Right ventricle myocardium inferior (tissue), 1 donor: Measurements from ENCODE around the gene TSPAN11. TPM values are rescaled to one million over a fixed set of nuclear protein-coding genes. Genes with fewer than 3 reads are reported as not detected.

Experiments used
- ATAC-seq: fragments of 200-7000 bp; cut with Tn5 transposase; one replicate; pipeline ENCODE4 v1.9.1; 2020; ENCODE audit warnings: mild to moderate bottlenecking, moderate library complexity
- DNase-seq: peaks from one replicate; pipeline ENCODE4 v3.0.0; 2021; ENCODE audit errors: missing footprints
- intact Hi-C: fragments of 100-400 bp; cut with DNase I; formaldehyde crosslinking; loops from one replicate; pipeline ENCODE4 v1.11.0; 2022
- total RNA-seq: library from RNA; stranded (reverse); fragmentation: NEBNext Ultra II Directional; extraction: Animal tissue kit (Norgen Biotek cat#: 25700); gene quantifications from one replicate; pipeline ENCODE4 v1.2.1, GENCODE V29; 2021
- donor health status: DM: no; HTN: yes; CAD: no; lungs with severe emphysema.

TSPAN11 gene
- total RNA-seq, 1 donor from 2014 or later, result 1.5 TPM

DNA sequence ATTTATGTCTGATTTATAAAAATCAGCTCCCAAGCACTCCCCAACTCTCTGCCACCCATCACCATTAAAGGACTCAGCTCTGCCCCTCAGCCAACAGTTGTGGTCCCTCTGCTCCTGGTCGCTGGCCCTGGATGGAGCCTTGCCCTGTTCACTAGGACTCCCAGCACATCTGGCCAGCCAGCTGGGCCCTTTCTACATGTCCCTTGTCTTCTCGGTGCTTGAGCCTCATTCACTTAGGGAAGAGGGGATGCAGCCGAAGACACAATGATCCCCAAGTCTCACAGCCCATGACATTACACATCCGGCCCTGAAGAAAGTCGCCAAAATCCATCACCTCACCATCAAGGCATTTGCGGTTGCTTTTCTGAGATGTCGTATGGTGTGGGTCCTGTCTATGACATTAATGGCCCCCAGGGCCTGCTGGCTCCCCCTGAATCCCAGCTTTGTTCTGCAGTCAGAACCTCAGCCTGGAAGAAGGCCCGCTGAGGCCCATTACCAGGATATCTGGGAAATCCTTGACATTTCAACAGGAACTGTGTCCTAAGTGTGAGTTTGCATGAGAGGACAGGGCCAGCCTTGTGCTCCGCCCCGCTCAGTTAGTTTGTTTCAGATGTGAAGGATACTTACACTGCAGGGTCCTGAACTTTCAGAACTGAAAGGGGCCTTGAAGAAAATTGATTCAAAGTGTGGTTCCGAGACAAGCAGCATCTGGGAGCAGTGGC lies 19.1 kb downstream of the TSPAN11 start:
- intact Hi-C loops, result no loop called here
- DNase-seq (no peak), ATAC-seq (peak; percentile 23)

DNA sequence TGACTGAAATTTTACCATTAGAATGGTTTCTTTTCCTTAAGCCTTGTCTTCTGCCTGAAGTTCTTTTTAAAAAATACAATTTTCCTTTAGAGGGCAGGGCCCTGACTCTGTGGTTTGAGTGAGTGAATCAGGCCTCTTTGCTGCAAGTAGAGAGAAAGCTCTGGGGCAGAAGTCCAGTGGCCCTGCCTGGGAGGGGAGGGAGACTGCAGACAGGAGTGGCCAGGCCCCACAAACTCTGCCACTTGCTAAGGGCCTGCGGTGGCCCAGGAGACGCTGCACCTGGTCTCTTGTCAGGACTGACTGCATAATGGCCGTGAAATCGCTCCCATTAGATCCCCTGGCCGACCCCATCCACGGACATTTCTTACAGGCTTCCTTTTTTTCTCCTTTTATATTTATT lies 25.5 kb downstream of the TSPAN11 start:
- ATAC-seq (no peak), DNase-seq (no peak)
- intact Hi-C loops, result no loop called here

DNA sequence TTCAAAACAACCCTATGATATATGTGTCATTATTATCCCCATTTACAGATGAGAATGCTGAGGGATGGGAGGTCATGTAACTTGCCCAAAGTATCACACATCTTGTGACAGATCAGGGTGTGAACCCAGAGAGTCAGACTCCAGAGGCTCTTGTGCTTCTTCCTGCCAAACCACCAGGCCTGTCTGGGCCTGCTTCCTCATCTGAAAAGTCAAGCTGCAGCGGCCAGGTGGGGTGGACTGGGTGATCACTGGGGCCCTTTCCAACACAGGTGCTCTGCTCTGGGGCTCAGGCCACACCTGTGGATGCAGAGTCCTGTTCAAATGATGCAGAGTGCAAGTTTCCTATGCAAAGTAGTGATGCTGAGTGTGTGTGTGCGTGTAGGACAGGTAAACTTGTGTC lies 26.7 kb downstream of the TSPAN11 start:
- no peak for DNase-seq
- intact Hi-C loops, result no loop called here
- no peak for ATAC-seq

DNA sequence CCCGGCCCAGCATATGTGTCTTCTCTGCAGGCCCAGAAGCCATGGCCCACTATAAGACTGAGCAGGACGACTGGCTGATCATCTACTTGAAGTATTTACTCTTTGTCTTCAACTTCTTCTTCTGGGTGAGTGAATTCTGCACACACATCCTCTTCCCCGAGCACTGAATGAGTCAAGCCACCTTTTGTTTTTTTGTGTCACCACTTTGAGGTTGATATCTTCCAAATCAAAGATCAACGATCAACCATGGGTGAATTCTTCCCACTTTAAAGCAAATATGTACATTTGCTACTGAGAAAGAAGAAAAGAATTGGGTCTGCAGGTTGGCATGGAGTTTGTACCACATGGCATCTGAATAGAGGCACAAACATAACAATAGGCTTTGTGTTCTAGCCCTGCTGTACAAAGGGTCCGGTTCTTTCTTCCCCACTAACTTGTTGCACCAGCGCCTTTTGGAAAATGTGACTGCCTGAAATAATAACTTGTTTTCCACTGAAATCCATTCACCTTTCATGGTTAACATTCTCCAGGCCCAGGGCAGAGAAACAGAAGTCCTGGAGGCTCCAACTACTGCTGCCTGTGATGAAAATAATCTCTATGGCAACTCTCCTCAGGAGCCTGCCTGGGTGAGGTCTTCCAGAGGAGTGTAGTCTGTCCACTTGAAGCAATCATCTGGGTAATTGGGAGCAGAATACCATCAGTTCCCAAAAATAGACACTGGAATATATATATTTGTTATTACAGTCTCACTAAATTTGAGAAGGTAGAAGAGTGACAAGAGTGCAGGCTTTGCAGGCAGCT lies 27.6 kb downstream of the TSPAN11 start:
- peak; percentile 85 for ATAC-seq

DNA sequence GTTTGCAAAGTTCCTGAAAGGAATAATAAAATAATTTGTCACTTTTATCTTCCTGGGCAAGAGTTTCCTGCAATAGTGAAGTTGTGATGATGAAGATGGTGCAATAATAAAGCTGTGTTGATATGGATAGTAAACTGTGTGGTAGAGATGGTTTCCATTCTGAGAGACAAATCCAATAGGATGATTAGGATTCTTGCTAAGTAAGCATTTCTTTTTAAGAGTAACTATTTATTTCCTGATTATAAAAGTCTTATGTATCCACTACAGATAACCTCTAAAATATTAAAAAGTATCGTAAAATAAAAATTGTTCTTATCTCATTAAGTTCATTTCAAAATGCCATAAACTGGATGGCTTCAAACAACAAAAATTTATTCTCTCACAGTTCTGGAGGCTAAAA lies 28.7 kb downstream of the TSPAN11 start:
- no peak for ATAC-seq
- intact Hi-C loops, result no loop called here
- DNase-seq, result no peak

More for the DNA sequence above, 27.6 kb downstream of the TSPAN11 start:
- DNase-seq, result no peak
- intact Hi-C loops, result no loop called here

DNA sequence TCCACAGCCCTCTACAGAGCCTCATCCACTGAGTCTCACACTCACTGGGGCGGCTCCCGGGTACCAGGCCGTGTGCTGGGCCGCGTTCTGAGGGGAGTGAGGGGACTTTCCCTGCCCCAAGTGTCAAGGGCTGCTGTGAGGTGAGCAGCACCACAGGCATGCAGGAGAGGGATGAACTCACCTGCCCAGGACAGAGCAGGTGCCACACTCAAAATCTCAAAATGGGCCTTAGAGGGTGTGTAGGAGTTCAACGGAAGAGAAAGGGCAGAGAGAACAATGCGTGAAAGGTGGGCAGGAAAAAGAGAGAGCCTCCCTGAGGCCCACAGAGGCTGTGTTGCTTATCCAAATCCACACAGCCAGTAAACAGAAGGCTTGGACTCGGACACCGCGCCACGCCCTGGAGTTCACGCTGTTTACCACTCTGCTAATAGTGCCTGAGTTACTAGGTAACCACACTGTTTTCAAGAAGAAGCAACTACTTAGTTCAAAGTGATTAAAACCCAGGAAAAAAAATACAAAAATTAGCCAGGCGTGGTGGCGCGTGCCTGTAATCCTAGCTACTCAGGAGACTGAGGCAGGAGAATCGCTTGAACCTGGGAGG lies 32.7 kb downstream of the TSPAN11 start:
- intact Hi-C loops, result no loop called here
- DNase-seq (no peak), ATAC-seq (no peak)

DNA sequence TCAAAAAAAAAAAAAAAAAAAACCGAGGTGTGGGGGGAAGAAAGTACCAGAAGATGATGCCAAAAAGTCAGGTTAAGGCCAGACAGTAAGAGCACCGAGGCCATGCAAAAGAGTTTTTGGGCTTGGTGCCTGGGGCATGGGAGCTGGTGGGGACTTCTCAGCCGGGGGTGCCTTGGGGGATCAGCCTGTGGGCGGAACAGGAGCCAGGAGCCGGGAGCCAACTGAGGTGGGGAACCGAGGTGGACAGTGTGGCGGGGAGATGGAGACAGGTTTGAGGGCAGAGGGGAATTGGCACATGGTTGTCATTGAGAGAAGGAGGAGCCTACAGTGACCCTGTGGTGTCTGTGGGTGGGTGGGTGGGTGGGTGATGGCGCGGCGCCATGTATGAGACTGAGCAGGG lies 33.2 kb downstream of the TSPAN11 start:
- no peak for ATAC-seq
- DNase-seq, result no peak
- intact Hi-C loops, result no loop called here

DNA sequence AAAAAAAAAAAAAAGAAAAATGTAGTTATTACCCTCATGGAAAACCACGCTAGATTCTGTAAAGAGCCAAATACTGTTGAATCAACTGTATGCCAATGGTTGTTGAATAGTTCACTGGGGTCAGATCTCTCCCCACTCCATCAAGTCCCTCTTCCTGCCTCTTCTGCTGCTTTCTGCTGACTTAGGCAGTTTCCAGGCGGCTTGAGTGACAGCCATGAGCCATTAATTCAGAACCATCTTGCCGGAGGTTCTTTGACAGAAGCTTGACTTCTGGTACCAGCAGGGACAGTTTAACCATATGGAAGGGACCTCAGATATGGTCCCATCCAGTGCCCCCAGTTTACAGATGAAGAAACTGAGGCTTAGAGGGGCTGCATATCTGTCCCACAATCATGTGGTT lies 34.5 kb downstream of the TSPAN11 start:
- intact Hi-C loops, result no loop called here
- ATAC-seq (no peak), DNase-seq (no peak)

DNA sequence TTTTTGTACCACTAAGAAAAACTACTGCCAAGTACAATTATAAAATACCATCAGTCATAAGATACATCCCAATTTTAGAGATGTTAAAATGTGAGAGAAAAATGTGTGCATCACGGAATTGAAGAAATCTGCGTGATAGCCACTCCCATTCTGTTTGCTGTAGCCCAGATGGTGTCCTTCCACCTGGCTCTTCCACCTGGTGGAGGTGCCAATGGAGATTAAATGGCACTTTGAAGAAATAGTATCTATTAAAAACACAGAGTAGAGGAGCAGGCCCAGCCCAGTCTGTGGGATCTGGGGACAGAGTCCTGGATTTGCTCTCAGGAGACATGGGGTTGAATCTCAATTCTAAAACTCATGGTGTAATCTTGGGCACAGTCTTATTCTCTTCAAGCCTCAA lies 35.5 kb downstream of the TSPAN11 start:
- DNase-seq (no peak), ATAC-seq (no peak)
- intact Hi-C loops, result no loop called here

DNA sequence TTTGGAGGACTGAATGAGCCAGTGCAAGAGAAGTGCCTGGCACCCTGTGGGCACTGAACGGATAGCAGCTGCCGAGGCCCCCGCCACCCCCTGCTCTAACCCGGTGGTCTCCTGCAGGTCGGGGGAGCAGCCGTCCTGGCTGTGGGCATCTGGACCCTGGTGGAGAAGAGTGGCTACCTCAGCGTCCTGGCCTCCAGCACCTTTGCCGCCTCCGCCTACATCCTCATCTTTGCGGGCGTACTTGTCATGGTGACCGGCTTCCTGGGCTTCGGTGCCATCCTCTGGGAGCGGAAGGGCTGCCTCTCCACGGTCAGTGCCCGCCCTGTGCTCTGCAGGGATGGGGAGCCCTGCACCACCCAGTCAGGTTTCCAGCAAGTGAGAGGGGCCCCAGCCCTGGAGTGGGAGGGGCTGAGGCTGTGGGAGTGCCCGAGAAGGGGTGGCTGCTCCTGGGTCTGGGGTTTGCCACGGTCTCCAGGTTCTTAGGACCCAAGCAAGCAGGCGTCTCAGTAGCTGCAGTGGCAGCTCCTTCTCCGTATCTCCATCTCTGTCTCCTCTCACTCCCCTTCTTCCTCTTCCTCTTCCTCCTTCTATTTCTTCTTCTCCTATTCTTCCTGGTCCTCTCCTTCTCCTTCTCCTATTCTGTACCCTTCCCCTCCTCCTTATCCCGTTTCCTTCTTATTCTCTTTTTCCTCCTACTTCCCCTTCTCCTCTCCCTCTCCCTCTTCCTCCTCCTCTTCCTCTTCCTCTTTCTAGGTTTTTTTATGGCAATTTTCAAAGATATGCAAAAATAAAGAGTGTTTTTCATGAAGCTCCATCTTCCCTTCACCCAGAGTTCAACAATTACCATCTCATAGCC lies 37.4 kb downstream of the TSPAN11 start:
- intact Hi-C loops, result no loop called here
- ATAC-seq (no peak), DNase-seq (no peak)

DNA sequence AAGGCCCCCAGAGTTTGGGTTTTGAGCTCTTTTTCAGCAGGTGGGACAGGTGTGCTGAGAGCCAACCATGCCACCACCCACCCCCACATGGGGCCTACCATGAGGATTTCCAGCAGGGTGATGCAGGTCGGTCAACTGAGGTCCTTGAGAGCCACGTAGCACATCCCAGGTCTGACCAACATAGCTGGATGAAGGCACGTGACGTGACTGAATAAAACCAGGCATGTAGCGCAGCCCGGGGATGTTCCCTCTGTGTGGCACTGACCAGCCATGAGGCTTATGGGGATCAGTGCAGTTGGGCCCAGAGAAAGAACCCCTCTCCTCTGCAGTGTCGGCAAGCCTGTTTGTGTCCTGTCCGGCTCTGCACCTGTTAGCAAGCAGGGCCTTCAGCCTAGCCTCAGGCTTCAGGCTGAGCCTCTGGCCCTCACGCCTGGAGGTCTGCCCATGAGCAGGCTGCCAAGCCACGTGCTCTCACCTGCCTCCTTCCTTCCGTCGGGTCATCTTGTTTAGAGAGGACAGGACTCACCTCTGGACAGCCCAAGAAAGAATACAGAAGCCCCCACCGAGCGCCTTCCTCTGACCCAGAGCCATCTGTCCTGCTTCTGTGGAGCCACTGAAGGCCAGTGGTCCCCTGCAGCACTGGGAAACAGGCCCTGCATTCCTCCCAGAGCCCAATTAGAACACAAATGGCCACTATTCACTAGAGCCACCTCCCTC lies 38.5 kb downstream of the TSPAN11 start:
- intact Hi-C loops, result no loop called here
- ATAC-seq (no peak), DNase-seq (no peak)

DNA sequence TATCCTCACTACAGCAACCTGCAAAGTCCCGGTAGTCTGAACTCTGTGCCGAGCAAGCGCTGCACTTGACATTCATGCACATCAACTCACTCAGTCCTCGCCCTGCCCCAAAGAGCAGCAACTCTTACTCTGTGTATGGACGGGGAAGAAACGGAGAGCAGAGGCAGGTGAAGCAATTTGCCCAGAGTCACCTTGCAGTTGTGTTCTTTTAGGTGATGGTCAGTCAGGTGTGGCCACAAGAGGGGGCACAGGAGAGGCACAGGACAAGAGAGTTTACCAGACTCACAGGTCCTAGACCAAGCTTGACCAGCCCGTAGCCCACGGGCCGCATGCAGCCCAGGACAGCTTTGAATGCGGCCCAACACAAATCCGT lies 39.1 kb downstream of the TSPAN11 start:
- intact Hi-C loops, result no loop called here
- ATAC-seq, result no peak
- DNase-seq, result no peak

DNA sequence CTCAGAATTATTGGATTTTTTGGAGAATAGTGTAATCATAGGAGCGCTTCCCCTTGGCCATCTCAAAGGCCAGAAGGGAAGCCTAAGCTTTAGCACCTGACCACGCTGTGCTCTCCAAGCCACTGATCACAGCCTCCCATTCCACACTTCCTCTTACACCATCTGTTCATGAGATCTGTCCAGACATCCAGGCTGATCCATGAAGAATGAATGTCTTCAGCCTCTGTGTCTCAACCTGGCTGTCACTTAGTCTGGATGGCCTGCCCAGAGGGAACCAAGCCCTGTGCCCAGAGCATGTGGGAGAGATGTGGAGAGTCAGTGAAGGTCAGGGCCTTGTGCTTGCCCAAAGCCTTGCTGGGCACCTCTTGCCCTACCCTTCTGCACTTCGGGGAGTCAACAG lies 40.5 kb downstream of the TSPAN11 start:
- DNase-seq (no peak), ATAC-seq (no peak)
- intact Hi-C loops, result no loop called here

DNA sequence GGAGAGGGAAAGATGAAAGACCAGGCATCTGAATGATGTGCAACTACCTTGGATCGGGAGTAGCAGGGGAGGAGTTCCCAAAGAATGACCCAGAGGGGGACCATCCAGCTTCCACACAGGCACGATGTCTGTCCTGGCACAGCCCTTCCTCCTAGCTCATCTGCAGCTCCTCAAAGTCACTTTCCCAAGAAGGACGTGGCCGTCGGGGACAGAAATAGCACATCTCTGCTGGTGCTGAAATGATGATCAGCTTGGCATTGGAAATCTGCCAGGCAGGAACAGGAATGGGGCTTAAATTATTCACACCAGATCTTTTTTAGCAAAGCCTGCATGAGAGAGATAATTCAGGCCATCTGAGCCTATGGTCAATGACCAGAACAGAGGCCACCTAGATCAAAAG lies 41.7 kb downstream of the TSPAN11 start:
- ATAC-seq, result peak; percentile 67
- DNase-seq, result no peak
- intact Hi-C loops, result no loop called here

DNA sequence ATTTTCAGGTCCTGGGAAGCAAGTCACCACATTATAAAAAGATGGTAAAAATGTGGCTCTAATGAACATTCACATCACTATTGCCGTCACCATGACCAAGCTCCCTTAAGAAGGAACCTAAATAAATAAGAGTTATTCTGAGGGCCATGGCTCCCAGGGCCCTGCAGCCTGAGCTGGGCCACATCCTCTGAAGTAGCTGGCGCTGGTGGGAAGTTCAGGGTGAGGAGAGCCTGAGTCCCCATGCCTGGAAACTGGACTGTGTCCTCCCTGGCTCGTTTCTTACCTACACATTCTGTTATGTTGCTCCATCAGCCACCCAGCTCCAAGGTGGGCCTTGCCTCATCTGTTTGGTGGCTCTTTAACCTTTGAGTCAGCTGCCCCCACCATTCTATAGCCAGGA lies 42.5 kb downstream of the TSPAN11 start:
- no peak for DNase-seq
- intact Hi-C loops, result no loop called here
- ATAC-seq, result no peak

DNA sequence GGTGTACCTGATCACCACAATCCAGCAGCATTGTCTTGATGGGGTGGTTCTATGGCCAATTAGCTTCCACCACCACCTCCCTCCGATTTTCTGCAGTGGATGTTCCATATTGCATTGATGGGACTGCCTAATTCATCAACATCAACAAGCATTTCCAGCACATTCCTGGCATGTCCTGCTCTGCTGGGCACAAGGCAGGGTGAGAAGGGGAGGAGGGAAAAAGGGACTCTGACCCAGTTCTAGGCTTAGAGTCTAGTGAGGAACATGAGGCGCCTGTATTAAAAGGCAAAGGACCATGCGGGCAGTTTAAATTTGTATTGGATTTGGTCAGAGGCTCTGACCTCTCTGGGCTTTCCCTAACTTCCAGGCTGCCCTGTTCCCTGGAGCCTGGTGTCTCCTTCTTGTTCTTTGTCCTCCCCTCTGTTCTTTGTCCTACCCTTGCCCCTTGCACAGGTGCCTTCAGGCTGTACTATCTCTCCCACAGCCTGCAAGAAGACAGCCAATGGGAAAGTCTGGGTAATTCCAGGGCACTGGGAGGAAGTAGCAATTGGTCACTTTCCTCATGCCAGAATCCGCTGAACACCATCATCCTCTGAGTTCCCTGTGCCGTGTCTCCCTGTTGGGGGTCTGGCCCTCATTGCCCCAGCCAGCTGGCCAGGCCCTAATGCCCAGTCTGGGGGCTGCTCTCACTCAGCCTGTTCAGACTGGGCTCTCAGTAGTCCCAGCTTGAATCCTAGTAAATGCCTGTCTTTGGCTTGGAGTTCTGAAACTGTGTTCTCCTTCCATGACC lies 43.3 kb downstream of the TSPAN11 start:
- DNase-seq, result no peak
- intact Hi-C loops, result no loop called here
- ATAC-seq, result peak; percentile 27

DNA sequence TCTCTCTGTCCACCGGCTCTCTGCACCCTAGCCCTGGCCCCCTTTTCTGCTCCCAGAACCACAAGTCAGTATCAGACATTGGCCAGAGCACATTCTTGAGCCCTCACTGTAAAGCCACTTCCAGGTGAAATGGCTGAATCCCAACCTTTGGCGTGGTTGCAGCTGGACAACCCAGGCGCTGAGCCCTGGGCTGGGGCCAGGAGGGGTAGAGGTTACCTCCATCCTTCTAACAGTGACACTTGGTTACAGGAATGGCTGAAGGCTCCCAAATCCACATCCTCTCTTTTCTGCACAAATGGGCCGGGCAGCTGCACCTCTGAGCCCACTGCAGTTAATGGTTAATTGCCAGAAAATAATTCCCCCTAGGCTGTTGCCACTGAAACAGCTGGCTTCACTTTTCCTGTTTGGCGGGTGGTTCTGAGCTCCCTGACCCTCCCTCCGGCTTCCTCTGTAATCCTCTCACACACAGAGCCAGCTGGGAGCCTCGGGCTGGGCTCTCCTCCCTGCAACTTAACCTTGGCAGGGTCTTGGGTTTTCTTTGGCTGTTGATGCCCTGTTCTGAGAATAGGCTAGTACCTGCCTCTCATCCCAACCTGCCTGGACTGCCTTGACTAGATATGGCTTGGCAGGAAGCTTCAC lies 44.1 kb downstream of the TSPAN11 start:
- no peak for DNase-seq
- ATAC-seq, result peak; percentile 40
- intact Hi-C loops, result no loop called here
